Ureter (tissue), 1 donor: ENCODE data around the gene MALL. TPM values are rescaled to one million over a fixed set of nuclear protein-coding genes. Genes with fewer than 3 reads are reported as not detected.
A peak's percentile ranks its signal among the peaks of the same experiment; 100 is the strongest.
"Not testable (repeated sequence)": the region's sequence is repeated elsewhere in the genome, so short reads cannot be mapped to it uniquely, and the experiment has no call there.

Experiments
- DNase-seq: peaks from one replicate; pipeline ENCODE4 v3.0.0-alpha.2; 2020; ENCODE audit warnings: low spot score
- total RNA-seq: library from RNA; stranded (reverse); gene quantifications from one replicate; pipeline ENCODE4 v1.2.4, GENCODE V29; 2023
- donor health status: DM: yes; HTN: yes; CAD: no.

Gene MALL
- total RNA-seq, 1 donor from 2014 or later: 31.6 TPM

DNA sequence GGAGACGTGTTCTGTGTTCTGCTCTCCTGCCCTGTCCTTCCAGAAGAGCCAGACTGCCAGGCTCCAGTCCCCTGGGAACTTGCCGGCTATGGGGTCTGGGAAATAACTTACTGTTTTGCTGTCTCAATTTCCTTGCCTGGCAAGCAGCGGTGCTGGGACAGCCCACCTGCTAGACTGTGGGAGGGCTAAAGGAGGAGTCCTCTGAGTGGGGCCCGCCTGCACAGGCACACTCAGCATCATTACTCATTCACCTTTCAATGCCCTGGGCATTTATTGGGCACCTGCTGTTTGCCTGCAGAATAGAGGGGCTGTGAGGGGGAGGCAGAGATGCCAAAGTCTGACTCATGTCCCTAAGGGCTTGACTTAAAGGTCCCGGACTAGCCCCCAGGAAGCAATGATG, 65.4 kb downstream of the MALL start:
- not testable (repeated sequence) for DNase-seq

DNA sequence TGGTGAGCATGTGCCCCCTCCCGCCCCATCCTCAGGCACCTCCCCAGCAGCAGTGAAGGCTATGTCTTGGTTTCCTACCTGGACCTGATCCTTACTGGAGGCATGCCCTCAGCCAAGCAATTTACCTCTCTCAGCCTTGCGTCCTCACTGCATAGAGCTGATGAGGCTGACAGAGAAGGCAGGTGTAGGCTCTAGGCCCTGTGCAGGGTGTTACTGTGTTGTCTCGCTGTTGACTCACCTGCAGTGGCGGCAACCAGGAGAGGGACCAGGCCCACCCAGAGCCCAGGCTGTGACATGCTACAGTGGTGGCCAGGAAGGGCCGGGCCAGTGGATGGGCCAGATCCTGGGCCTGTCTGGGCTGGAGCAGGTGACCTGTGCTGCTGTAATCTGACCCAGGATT, 65.9 kb downstream of the MALL start:
- not testable (repeated sequence) for DNase-seq

DNA sequence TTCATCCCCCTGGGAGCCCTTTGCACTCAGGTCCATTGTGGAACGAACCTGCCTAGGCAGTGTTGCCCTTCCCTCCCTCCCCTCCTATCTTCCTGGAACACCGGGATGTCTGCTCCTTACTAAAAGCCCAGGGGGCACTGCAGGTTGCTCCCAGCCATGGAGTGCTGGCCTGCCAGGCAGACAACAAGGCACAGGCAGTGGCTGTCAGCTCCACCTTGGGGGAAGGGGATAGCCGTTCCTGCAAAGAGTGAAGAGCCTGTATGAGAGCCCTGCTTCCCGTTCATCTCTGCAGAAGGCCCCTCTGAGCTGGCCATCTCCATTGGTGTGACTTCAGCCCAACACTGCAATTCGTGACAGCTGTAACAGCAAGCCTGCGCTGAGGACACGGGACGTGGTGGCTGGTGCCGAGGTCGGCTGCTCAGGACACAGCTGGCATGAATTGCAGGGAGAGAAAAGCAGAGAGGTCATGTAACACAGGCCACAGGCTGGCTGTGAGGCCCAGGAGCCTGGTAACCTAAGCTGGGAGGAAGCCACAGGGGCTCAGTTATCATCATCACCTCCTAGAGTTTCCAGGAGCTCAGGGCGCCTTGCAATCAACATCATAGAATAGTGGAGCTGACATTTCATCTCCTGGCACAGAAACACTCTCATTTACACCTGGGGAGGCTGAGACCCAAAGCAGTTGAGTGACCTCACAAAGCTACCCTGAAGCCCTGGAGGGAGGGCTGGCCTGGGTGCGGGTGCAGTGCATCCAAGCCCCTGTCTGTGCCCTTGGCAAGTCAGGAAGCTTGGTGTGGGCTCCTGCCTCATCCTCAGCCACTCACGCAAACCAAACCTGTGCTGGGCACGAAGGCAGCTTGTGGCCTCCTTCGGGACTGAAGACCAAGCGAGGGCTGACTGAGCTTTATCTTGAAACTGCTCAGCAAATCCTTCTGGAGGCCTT, 67.1 kb downstream of the MALL start:
- not testable (repeated sequence) for DNase-seq

DNA sequence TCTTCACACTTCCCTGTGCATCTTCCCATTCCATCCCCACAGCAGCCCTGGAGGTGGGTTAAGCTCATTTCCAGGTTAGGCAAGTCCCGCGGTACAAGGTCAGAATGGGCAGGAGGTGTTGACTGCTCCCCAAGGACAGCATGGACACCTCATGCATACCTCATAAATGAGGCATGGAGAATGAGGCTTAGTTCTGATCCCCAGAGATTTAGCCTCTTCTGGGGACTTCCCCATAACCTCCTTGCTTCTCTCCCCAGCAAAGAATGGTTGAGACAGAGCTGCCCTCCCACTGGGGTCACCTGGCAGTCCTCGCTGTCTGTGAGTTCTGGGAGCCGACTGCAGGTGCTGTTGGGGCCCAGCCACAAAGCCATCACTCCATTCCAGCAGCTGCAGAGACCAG, 68.4 kb downstream of the MALL start:
- DNase-seq: not testable (repeated sequence)

DNA sequence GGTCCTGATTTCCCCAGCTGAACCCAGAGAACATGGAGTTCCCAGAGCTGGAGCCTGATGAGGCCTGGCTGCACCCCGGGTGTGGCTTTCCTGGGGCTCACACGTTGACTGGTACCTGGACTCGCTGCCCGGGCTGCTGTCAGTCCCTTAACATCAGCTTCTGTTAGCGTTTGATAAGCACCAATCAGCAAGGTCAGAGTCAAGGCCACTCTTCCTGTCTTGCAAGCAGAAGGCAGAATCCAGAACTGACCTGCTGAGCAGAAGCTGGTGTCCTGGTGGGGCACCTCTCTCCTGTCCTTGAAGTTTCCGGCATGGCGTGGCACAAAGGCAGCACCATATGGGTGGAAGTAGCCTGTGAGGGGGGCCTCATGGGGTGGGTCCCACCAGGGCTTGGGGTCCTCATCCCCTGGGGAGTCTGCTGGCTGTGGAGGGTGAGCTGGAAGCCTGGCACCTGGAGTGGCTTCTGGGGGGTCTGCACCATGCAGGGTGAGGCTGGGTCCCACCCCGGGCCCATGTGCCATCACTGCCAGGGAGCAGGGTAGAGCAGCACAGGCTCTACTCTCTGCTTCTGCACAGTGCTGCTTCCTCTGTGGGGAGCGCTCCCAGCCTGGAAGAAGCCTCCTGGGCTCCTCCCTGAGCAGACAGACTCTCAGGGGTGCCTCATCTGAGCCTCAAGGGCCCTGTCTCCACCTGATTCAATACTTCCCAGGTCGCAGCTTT, 73.5 kb downstream of the MALL start:
- not testable (repeated sequence) for DNase-seq

DNA sequence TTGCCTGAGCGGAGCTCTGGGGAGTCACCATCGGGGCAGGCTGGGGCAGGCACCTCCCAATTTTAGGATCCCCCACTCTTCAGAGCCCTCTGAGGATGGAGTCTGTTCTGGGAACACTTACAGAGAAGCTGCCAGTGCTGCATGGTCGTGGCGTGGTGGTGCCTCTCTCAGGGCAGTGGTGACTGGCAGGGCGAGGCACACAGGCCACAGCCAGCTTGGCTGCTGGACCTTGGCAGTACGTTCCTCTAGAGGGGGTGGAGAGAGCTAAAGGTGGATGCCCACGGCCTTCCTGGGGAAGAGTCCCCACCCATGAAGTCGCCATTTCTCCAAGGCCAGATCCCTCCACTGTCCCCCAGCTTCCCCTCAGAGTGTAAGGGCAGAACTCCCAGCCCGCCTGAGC, 78.3 kb downstream of the MALL start:
- DNase-seq: peak; percentile 24

DNA sequence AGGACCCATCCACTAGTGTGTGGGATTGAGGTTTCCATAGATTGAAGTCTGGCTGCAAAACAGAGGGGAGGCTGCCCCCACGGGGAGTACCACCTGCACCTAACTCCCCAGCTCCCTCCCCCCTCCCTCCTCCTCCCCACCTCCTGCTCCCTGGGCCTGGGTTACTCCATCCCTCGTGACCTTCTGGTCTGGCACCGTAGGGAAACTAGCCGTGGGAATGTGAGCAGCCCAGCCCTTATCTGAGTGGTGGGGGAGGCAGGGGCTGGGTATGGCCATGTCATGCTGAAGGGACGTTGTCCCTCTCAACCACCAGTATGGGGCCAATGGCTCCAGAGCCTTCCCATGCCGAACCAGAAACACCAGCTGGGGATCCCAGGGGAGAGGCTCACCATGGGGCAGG, 80.2 kb downstream of the MALL start:
- not testable (repeated sequence) for DNase-seq

DNA sequence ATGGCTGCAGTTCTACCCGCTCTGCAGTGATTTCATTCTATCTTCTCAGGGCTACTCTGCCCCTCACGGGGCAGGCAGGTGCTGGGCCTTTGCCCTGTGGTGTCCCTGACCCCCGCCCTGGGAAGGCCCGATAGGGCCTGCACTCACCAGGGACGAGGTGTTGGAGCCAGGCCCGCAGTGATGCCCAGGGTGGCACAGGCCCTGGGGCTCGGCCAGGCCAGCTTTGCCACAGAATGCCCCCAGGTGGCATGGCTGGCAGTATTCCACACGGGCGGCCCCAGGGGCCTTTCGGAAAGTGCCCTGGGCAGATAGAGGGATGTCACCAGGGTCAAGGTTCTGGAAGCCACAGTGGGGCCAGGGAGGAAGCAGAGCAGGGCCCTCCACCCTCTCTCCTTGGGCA, 80.7 kb downstream of the MALL start:
- DNase-seq: not testable (repeated sequence)

Other genes with a start within 250 kb of the MALL start
- 1.1 TPM for gene LIMS3, start 217.1 kb downstream of the MALL start, total RNA-seq
- gene NPHP1, start 89.2 kb upstream of the MALL start, total RNA-seq: 10.2 TPM
- gene MTLN, start 96.7 kb upstream of the MALL start, total RNA-seq: 61.5 TPM